ENCODE measurements around the gene BIK.

The BIK gene

DNA sequence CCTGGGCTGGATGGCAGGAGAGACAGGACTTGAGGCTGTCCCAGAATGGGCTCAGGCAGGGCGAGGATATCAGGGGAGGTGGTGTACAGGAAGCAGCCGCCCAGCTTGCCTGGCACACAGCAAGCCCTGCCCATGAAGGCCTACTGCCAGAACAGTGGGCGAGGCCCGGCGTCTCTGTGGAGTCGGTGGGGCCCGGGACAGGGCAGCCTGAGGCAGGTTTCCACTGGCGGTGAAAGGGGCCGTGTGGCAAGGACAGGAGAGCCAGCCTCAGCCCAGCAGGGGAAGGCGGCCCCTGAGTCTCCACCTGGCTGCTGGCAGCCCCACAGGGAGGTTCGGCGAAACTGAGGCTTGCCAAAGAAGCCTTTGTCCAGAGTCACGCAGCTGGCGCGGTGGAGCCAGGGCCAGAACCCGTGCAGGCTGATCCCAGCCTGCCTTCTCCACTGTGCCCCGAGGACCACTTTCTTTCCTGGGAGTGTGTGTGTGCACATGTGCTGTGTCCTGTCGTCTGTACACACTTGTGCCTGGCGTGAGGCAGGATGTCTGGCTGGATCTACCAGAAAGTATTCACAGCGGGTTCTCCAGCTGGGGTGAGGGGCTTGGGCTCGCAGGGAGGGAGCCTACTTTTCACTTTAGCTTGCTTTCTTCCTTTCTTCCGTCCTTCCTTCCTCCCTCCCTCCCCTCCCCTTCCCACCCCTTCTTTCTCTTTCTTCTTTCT lies 42.0 kb downstream of the BIK start:
- Histone ChIP-seq H3K4me3 (ENCODE audit: low read depth, low read length) (peak overlapping the region; percentile 59; the same call in 1 of the 2 replicates), H3K36me3 (ENCODE audit: control insufficient read depth, insufficient read depth, low read length) (no peaks in the 10 kb centered on the region), H3K9me3 (ENCODE audit: control insufficient read depth, insufficient read depth, low read length) (no peaks in the 10 kb centered on the region), H3K9ac (ENCODE audit: low read depth, low read length) (no peak overlapping the region), H3K27me3 (ENCODE audit: control insufficient read depth, insufficient read depth, low read length) (peaks cover 8% of the 10 kb centered on the region; the same call in 1 of the 2 replicates), H3K4me1 (ENCODE audit: control insufficient read depth, insufficient read depth, low read length) (peaks cover 7% of the 10 kb centered on the region; the same call in 1 of the 2 replicates), H3K27ac (ENCODE audit: low read depth, low read length) (no peak overlapping the region)

DNA sequence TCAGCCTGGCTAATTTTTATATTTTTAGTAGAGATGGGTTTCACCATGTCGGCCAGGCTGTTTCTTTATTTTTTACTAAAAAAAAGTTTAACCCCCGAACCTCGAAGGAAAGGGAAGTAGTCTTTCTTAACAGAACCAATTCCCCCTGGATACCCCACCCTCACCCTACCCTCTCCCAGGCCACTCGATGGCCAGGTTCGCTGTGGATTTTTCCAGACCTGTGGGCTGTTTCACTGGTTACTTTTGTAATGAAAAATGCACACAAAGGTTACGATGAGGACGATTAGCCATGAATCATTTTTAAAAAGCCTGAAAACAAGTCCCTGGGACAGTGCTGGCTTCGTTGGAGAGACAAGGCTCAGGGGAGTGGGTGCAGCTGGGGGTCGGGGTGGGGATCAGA lies 43.3 kb downstream of the BIK start:
- Histone ChIP-seq H3K9ac (ENCODE audit: low read depth, low read length) (no peak overlapping the region), H3K27me3 (ENCODE audit: control insufficient read depth, insufficient read depth, low read length) (peaks cover 8% of the 10 kb centered on the region; the same call in 1 of the 2 replicates), H3K4me3 (ENCODE audit: low read depth, low read length) (no peak overlapping the region), H3K27ac (ENCODE audit: low read depth, low read length) (no peak overlapping the region), H3K4me1 (ENCODE audit: control insufficient read depth, insufficient read depth, low read length) (peaks cover 7% of the 10 kb centered on the region; the same call in 1 of the 2 replicates), H3K36me3 (ENCODE audit: control insufficient read depth, insufficient read depth, low read length) (no peaks in the 10 kb centered on the region), H3K9me3 (ENCODE audit: control insufficient read depth, insufficient read depth, low read length) (no peaks in the 10 kb centered on the region)

DNA sequence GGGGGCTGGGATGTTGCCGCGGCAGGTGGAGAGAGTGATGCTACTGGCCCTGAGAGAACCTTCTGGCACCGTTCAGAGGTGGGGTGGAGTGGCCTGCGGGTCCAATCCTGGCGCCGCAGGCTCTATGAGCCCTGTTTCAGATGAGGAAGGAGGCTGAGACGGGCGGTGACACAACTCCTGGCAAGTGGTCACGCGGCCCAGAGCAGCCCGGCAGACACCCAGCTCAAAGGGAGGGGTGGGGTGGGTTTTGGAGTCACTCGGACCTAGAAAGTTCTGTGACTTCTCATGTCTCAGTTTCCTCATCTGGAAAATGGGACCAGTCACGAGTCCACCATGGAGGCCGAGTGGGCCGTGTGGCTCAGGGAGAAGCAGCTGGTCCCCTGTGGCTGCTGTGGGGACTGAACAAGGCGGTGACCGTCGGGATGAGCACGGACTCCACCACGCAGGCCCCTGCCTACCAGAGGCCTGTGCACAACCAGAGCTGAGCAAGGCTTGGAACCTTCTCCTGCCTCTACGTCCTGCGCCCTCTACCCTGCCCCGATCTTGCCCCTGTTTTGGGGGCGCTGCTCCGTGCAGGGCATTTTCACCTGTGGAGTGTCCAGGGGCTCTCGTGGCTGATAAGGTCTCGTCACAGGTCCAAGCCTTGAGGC lies 44.5 kb downstream of the BIK start:
- no peak overlapping the region for H3K27ac ChIP-seq (ENCODE audit: low read depth, low read length)

GRCh38 chr22:43155789-43156188 lies 45.2 kb downstream of the BIK start:
- peaks cover 7% of the 10 kb centered on the region; the same call in 1 of the 2 replicates for H3K4me1 ChIP-seq (ENCODE audit: control insufficient read depth, insufficient read depth, low read length)
- H3K27me3 ChIP-seq (ENCODE audit: control insufficient read depth, insufficient read depth, low read length), result peaks cover 6% of the 10 kb centered on the region; the same call in 1 of the 2 replicates
- no peaks in the 10 kb centered on the region for H3K9me3 ChIP-seq (ENCODE audit: control insufficient read depth, insufficient read depth, low read length)
- H3K36me3 ChIP-seq (ENCODE audit: control insufficient read depth, insufficient read depth, low read length), result no peaks in the 10 kb centered on the region
- no peak overlapping the region for H3K4me3 ChIP-seq (ENCODE audit: low read depth, low read length)
- H3K27ac ChIP-seq (ENCODE audit: low read depth, low read length), result no peak overlapping the region
- H3K9ac ChIP-seq (ENCODE audit: low read depth, low read length), result no peak overlapping the region

More for the DNA sequence above, 44.5 kb downstream of the BIK start:
- H3K9ac ChIP-seq (ENCODE audit: low read depth, low read length), result no peak overlapping the region
- H3K9me3 ChIP-seq (ENCODE audit: control insufficient read depth, insufficient read depth, low read length), result no peaks in the 10 kb centered on the region
- peaks cover 7% of the 10 kb centered on the region; the same call in 1 of the 2 replicates for H3K4me1 ChIP-seq (ENCODE audit: control insufficient read depth, insufficient read depth, low read length)
- H3K27me3 ChIP-seq (ENCODE audit: control insufficient read depth, insufficient read depth, low read length), result peaks cover 8% of the 10 kb centered on the region; the same call in 1 of the 2 replicates
- no peak overlapping the region for H3K4me3 ChIP-seq (ENCODE audit: low read depth, low read length)
- no peaks in the 10 kb centered on the region for H3K36me3 ChIP-seq (ENCODE audit: control insufficient read depth, insufficient read depth, low read length)

DNA sequence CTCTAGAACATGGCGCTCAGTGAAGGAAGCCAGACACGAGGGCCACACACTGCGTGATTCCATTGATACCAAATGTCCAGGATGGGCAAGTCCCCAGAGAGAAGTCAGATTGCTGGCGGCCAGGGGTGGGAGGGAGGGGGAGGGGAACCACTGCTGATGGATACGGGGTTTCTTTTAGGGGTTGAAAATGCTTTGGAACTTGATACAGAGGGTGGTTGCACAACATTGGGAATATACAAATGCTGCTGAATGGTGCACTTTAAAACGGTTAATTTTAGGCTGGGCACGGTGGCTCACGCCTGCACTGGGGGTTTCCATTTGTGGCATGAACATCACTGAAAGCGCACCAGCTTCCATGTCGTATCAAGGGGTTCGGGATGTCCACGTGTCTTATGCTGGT lies 45.9 kb downstream of the BIK start:
- no peak overlapping the region for H3K27ac ChIP-seq (ENCODE audit: low read depth, low read length)

DNA sequence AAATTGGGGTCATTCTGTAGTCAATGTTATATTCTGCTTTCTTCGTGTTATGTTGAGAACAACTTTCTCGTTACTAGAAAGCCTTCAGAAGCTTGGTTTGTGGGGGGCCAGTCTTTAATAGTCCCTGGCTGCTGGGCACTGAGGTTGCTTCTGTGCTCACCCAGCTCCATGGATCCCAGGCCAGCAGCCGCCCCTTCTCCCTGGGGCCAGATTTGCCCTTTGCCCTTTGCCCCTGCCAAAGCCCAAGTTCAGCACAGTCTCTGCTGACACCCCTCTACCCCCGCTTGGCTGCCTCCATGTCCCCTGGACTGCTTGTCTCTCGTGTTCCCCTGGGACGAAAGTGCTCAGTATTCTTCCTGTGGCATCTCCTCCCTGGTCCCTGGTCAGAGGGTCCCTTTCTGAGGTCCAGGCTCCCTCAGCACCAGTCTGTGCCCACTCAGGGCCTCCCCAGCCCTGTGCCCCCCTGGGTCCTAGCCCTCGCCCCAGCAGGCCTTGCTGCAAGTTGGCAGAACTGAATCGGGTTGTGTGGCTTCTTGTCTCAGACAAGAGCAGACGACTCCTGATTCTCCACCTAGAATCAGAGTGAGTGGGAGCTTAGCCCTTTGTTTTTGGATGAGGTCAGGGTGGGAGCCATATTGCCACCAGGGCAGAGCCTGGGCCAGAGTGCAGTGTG lies 47.5 kb downstream of the BIK start:
- no peak overlapping the region for H3K9ac ChIP-seq (ENCODE audit: low read depth, low read length)
- no peak overlapping the region for H3K27ac ChIP-seq (ENCODE audit: low read depth, low read length)
- no peaks in the 10 kb centered on the region for H3K36me3 ChIP-seq (ENCODE audit: control insufficient read depth, insufficient read depth, low read length)
- no peaks in the 10 kb centered on the region for H3K27me3 ChIP-seq (ENCODE audit: control insufficient read depth, insufficient read depth, low read length)
- no peaks in the 10 kb centered on the region for H3K9me3 ChIP-seq (ENCODE audit: control insufficient read depth, insufficient read depth, low read length)
- H3K4me1 ChIP-seq (ENCODE audit: control insufficient read depth, insufficient read depth, low read length), result no peaks in the 10 kb centered on the region; the same call in 1 of the 2 replicates
- H3K4me3 ChIP-seq (ENCODE audit: low read depth, low read length), result no peak overlapping the region

More for the DNA sequence above, 45.9 kb downstream of the BIK start:
- no peak overlapping the region for H3K4me3 ChIP-seq (ENCODE audit: low read depth, low read length)
- no peaks in the 10 kb centered on the region for H3K36me3 ChIP-seq (ENCODE audit: control insufficient read depth, insufficient read depth, low read length)
- H3K4me1 ChIP-seq (ENCODE audit: control insufficient read depth, insufficient read depth, low read length), result peaks cover 7% of the 10 kb centered on the region; the same call in 1 of the 2 replicates
- peaks cover 3% of the 10 kb centered on the region; the same call in 1 of the 2 replicates for H3K27me3 ChIP-seq (ENCODE audit: control insufficient read depth, insufficient read depth, low read length)
- H3K9ac ChIP-seq (ENCODE audit: low read depth, low read length), result no peak overlapping the region
- H3K9me3 ChIP-seq (ENCODE audit: control insufficient read depth, insufficient read depth, low read length), result no peaks in the 10 kb centered on the region

- Histone ChIP-seq H3K27ac (ENCODE audit: low read depth, low read length) (no peak overlapping the region), H3K36me3 (ENCODE audit: control insufficient read depth, insufficient read depth, low read length) (no peaks in the 10 kb centered on the region), H3K9me3 (ENCODE audit: control insufficient read depth, insufficient read depth, low read length) (no peaks in the 10 kb centered on the region), H3K27me3 (ENCODE audit: control insufficient read depth, insufficient read depth, low read length) (no peaks in the 10 kb centered on the region), H3K4me1 (ENCODE audit: control insufficient read depth, insufficient read depth, low read length) (no peaks in the 10 kb centered on the region; the same call in 1 of the 2 replicates), H3K9ac (ENCODE audit: low read depth, low read length) (no peak overlapping the region), H3K4me3 (ENCODE audit: low read depth, low read length) (no peak overlapping the region)
Observed at GRCh38 chr22:43158778-43159483, 48.4 kb downstream of the BIK start.

DNA sequence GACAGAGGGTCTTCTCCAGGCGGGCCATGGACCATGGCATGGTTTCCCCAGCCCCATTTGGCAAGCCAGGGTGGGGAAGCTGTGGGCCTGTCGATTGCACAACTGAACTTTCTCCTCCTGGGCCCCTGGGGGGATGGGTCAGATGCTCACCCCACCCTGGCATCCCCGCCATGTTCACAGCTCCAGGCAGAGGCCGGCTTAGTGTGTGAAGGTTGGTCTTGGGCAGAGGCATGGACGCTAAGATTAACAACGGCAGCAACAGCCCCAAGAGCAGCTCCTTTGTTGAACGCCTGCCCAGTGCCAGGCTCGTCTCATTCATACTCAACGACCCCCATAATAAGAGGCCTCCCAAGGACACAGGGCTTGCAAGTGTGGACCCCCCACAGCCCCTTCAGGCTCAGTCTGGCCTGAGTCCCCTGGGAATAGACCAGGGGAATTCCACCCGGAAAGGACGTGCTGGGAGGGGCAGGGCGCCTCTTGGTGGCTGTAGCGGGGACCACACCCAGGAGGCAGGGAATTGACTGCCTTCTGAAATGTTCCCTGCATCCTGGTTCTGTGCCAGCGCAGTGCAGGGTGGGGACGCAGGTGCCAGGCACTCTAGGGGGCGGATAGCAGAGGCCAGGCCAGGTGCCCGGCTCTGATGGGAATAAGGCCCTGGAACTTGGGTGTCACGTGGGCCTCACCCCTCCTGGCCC lies 49.1 kb downstream of the BIK start:
- H3K4me3 ChIP-seq (ENCODE audit: low read depth, low read length), result no peak overlapping the region
- no peaks in the 10 kb centered on the region for H3K9me3 ChIP-seq (ENCODE audit: control insufficient read depth, insufficient read depth, low read length)
- H3K9ac ChIP-seq (ENCODE audit: low read depth, low read length), result no peak overlapping the region

GRCh38 chr22:43160497-43161126 lies 50.1 kb downstream of the BIK start:
- Histone ChIP-seq H3K27me3 (ENCODE audit: control insufficient read depth, insufficient read depth, low read length) (no peaks in the 10 kb centered on the region), H3K27ac (ENCODE audit: low read depth, low read length) (no peak overlapping the region), H3K36me3 (ENCODE audit: control insufficient read depth, insufficient read depth, low read length) (no peaks in the 10 kb centered on the region), H3K9ac (ENCODE audit: low read depth, low read length) (no peak overlapping the region), H3K9me3 (ENCODE audit: control insufficient read depth, insufficient read depth, low read length) (no peaks in the 10 kb centered on the region), H3K4me3 (ENCODE audit: low read depth, low read length) (no peak overlapping the region), H3K4me1 (ENCODE audit: control insufficient read depth, insufficient read depth, low read length) (no peaks in the 10 kb centered on the region; the same call in 1 of the 2 replicates)

More for the DNA sequence above, 49.1 kb downstream of the BIK start:
- no peaks in the 10 kb centered on the region for H3K27me3 ChIP-seq (ENCODE audit: control insufficient read depth, insufficient read depth, low read length)
- no peaks in the 10 kb centered on the region for H3K36me3 ChIP-seq (ENCODE audit: control insufficient read depth, insufficient read depth, low read length)
- H3K27ac ChIP-seq (ENCODE audit: low read depth, low read length), result no peak overlapping the region
- no peaks in the 10 kb centered on the region; the same call in 1 of the 2 replicates for H3K4me1 ChIP-seq (ENCODE audit: control insufficient read depth, insufficient read depth, low read length)

Measured in HUES48 (cell line).